ENCODE measurements around the gene PCYT1B. TPM values are rescaled to one million over a fixed set of nuclear protein-coding genes. Genes with fewer than 3 reads are reported as not detected.

The PCYT1B gene
- total and polyA plus RNA-seq, 3 donors from 2014 or later, result 15.5 to 24.0 (median 23.9) TPM

GRCh38 chrX:24648495-24648894 lies 1.3 kb upstream of the PCYT1B start:
- peaks cover 3% of the 10 kb centered on the region for H3K4me1 ChIP-seq
- no peak for DNase-seq
- H3K4me3 ChIP-seq, result no peak overlapping the region
- no peak overlapping the region for H3K27ac ChIP-seq
- intact Hi-C loops (cut with DNase I; ENCODE audit: low total_unique reads), result no loop called here
- H3K9me3 ChIP-seq, result no peaks in the 10 kb centered on the region
- 36 to 81% methylated on average over 2 to 6 of the region's 6 CpGs for WGBS, 2 donors
- H3K27me3 ChIP-seq, result no peaks in the 10 kb centered on the region
- H3K36me3 ChIP-seq (ENCODE audit: low read depth, missing control alignments), result no peaks in the 10 kb centered on the region
- TF ChIP-seq CTCF (IDR thresholded peaks at IDR 0.05) (no peak), POLR2A (IDR thresholded peaks at IDR 0.05) (no peak)

GRCh38 chrX:24646745-24647182 lies 383 bp downstream of the PCYT1B start:
- Histone ChIP-seq H3K27me3 (no peaks in the 10 kb centered on the region), H3K4me1 (peaks cover 3% of the 10 kb centered on the region), H3K36me3 (ENCODE audit: low read depth, missing control alignments) (no peaks in the 10 kb centered on the region), H3K9me3 (no peaks in the 10 kb centered on the region), H3K27ac (no peak overlapping the region), H3K4me3 (peak overlapping the region in 1 of 2 donors; percentile 26)
- DNase-seq, result no peak
- WGBS, 2 donors, result 0 to 1% methylated on average over 12 to 13 of the region's 13 CpGs
- no peak for TF ChIP-seq POLR2A (IDR thresholded peaks at IDR 0.05)
- TF ChIP-seq CTCF (IDR thresholded peaks at IDR 0.05), result no peak
- intact Hi-C loops (cut with DNase I; ENCODE audit: low total_unique reads), result no loop called here

- H3K9me3 ChIP-seq, result no peaks in the 10 kb centered on the region
- intact Hi-C loops (cut with DNase I; ENCODE audit: low total_unique reads), result no loop called here
- H3K36me3 ChIP-seq (ENCODE audit: low read depth, missing control alignments), result no peaks in the 10 kb centered on the region
- H3K27ac ChIP-seq, result no peak overlapping the region
- no peaks in the 10 kb centered on the region for H3K27me3 ChIP-seq
- H3K4me3 ChIP-seq, result peak overlapping the region in 1 of 2 donors; percentile 26
- no peak for TF ChIP-seq POLR2A (IDR thresholded peaks at IDR 0.05)
- TF ChIP-seq CTCF (IDR thresholded peaks at IDR 0.05), result no peak
- H3K4me1 ChIP-seq, result peaks cover 3% of the 10 kb centered on the region
- no peak for DNase-seq
- 5 to 10% methylated on average over 10 of the region's 10 CpGs for WGBS, 2 donors
Observed at GRCh38 chrX:24646006-24646405, 1.1 kb downstream of the PCYT1B start.

- H3K4me3 ChIP-seq, result no peak overlapping the region
- DNase-seq, result no peak
- H3K36me3 ChIP-seq (ENCODE audit: low read depth, missing control alignments), result no peaks in the 10 kb centered on the region
- H3K4me1 ChIP-seq, result peaks cover 3% of the 10 kb centered on the region
- intact Hi-C loops (cut with DNase I; ENCODE audit: low total_unique reads), result no loop called here
- no peaks in the 10 kb centered on the region for H3K27me3 ChIP-seq
- TF ChIP-seq CTCF (IDR thresholded peaks at IDR 0.05) (no peak), POLR2A (IDR thresholded peaks at IDR 0.05) (no peak)
- H3K27ac ChIP-seq, result no peak overlapping the region
- H3K9me3 ChIP-seq, result no peaks in the 10 kb centered on the region
Observed at GRCh38 chrX:24643116-24643515, 4.0 kb downstream of the PCYT1B start.

- 57 to 71% methylated on average over 1 of the region's 1 CpG for WGBS, 2 donors
- intact Hi-C loops (cut with DNase I; ENCODE audit: low total_unique reads), result no loop called here
- Histone ChIP-seq H3K9me3 (no peaks in the 10 kb centered on the region), H3K4me3 (no peak overlapping the region), H3K27ac (no peak overlapping the region), H3K36me3 (ENCODE audit: low read depth, missing control alignments) (no peaks in the 10 kb centered on the region), H3K4me1 (no peaks in the 10 kb centered on the region), H3K27me3 (no peaks in the 10 kb centered on the region)
- no peak for DNase-seq
- TF ChIP-seq POLR2A (IDR thresholded peaks at IDR 0.05) (no peak), CTCF (IDR thresholded peaks at IDR 0.05) (no peak)
Observed at GRCh38 chrX:24629701-24630100, 17.4 kb downstream of the PCYT1B start.

All from testis (tissue), 3 donors.